ENCODE data around the gene CENPA.

CENPA gene

GRCh38 chr2:26840937-26841610 lies 55.2 kb downstream of the CENPA start:
- DNase-seq (ENCODE audit: low read depth in 1 of 2, low spot score in 1 of 2): no peak

GRCh38 chr2:26843041-26843440 lies 57.2 kb downstream of the CENPA start:
- no peak for DNase-seq (ENCODE audit: low read depth in 1 of 2, low spot score in 1 of 2)
